Progenitor cell of endocrine pancreas (in vitro differentiated cells): Measurements from ENCODE around the gene KBTBD13. TPM values are rescaled to one million over a fixed set of nuclear protein-coding genes. Genes with fewer than 3 reads are reported as not detected.

Experiments used
- DNase-seq: peaks from one replicate; pipeline ENCODE4 v3.0.0; 2021; ENCODE audit warnings: low spot score; ENCODE audit not compliant: unreplicated experiment
- H3K27ac Mint-ChIP-seq: 2 replicates; pipeline ENCODE4 v1.8.0; 2021; ENCODE audit warnings: mild to moderate bottlenecking, moderate library complexity, mixed read lengths
- H3K27me3 Mint-ChIP-seq: 2 replicates; pipeline ENCODE4 v1.8.0; 2021; ENCODE audit warnings: mixed read lengths
- H3K36me3 Mint-ChIP-seq: 2 replicates; pipeline ENCODE4 v1.8.0; 2022; ENCODE audit warnings: mixed read lengths; ENCODE audit not compliant: insufficient read depth
- H3K4me1 Mint-ChIP-seq: 2 replicates; pipeline ENCODE4 v1.8.0; 2021; ENCODE audit warnings: low read depth, mixed read lengths
- H3K4me3 Mint-ChIP-seq: 2 replicates; pipeline ENCODE4 v1.8.0; 2021; ENCODE audit warnings: low read depth, mild to moderate bottlenecking, moderate library complexity, mixed read lengths
- H3K9me3 Mint-ChIP-seq: 2 replicates; pipeline ENCODE4 v1.8.0; 2021; ENCODE audit warnings: low read depth, mixed read lengths
- total RNA-seq: library from RNA; stranded (reverse); gene quantifications from 2 replicates; pipeline ENCODE4 v1.2.1, GENCODE V29; 2021
- TF ChIP-seq, protein P1 (sequence below): fragments of 200-600 bp; sonication (generic); IDR thresholded peaks from one replicate; pipeline ENCODE4 v1.5.0; 2021; ENCODE audit warnings: antibody characterized with exemption, mild to moderate bottlenecking; ENCODE audit not compliant: unreplicated experiment

The KBTBD13 gene
- total RNA-seq, 1 donor from 2014 or later = not detected

DNA sequence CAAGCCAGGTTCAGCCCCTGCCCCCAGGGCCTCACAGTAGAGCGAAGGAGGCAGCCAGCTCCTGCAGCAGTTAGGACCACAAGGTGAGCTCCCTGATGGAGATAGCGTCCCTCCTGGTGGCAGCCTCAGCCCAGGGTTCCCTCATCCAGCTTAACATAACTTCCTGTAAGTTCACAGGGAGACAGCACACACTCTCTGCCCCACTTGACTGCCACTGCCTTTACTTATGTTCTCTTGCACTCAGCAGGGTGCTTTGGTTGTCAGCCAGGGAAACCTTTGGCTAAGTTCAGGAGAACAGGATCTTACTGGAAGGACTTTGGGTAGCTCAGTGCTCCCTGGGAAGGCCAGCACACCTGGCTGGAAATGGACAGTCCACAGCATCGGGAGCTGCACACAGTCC is 10.9 kb downstream of the KBTBD13 start:
- no peak overlapping the region for H3K27ac Mint-ChIP-seq
- no peak overlapping the region for H3K4me3 Mint-ChIP-seq
- H3K9me3 Mint-ChIP-seq = no peaks in the 10 kb centered on the region
- H3K36me3 Mint-ChIP-seq = no peaks in the 10 kb centered on the region
- TF ChIP-seq, protein P1, sequence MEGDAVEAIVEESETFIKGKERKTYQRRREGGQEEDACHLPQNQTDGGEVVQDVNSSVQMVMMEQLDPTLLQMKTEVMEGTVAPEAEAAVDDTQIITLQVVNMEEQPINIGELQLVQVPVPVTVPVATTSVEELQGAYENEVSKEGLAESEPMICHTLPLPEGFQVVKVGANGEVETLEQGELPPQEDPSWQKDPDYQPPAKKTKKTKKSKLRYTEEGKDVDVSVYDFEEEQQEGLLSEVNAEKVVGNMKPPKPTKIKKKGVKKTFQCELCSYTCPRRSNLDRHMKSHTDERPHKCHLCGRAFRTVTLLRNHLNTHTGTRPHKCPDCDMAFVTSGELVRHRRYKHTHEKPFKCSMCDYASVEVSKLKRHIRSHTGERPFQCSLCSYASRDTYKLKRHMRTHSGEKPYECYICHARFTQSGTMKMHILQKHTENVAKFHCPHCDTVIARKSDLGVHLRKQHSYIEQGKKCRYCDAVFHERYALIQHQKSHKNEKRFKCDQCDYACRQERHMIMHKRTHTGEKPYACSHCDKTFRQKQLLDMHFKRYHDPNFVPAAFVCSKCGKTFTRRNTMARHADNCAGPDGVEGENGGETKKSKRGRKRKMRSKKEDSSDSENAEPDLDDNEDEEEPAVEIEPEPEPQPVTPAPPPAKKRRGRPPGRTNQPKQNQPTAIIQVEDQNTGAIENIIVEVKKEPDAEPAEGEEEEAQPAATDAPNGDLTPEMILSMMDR = no peak
- H3K27me3 Mint-ChIP-seq = peaks cover 34% of the 10 kb centered on the region
- no peak for DNase-seq
- H3K4me1 Mint-ChIP-seq = peaks cover 36% of the 10 kb centered on the region

DNA sequence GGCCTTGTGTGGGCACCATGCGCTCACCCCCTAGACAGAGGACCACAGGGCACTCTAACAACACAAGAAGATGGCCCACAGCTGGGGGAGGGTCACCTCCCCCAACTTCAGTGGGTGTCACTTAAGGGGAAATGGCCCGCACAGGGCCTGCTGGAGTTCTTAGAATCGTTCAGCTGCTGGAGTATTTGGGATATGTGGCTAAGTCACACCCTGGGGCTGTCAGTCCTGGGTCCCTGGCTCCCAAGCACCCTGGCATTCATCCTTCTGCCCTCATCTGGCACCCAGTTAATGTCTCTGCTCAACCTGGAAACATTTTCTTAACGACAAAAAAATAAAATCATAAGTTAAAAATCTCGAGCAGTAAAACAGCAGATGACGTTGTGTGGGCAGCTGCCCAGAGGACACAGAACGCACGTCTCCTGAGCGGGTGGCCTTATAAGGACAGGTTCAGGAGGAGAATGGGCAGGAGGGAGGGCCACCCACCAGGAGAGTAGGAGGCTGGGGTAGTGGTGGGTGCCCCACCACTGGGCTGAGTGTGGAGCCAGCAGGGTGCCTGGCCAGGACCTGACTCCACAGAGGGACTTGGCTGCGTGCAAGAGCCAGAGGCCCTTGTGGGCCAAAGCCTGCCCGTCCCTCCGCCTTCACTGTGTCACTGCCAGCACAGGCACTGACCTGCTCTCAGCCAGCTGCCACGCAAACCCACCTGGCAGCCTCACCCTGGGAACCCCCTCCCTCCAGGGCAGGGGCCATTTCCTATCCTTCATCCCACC is 11.5 kb downstream of the KBTBD13 start:
- Mint-ChIP-seq H3K9me3 (no peaks in the 10 kb centered on the region), H3K36me3 (no peaks in the 10 kb centered on the region), H3K27me3 (peaks cover 28% of the 10 kb centered on the region), H3K4me3 (no peak overlapping the region), H3K4me1 (peaks cover 30% of the 10 kb centered on the region), H3K27ac (no peak overlapping the region)
- DNase-seq = no peak
- TF ChIP-seq, protein P1 = no peak

DNA sequence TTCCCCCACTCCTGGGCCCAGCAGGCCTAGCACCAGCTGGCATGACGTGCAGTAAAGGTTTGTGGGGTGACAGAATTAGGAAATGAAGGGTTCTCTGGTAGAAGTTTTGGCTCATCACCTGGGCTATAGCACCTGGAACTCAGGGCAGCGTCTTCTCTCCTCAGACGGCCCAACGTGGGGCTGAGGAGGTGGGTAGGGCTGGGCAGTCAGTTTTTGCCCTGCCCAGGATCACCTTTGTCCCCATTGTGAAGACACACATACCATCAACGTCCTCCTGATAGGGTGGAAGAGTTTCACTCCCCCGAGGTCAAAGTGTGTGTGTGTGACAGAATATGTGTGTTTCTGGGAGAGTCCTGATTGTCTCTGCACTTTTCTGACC is 12.1 kb downstream of the KBTBD13 start:
- no peak for DNase-seq
- no peaks in the 10 kb centered on the region for H3K36me3 Mint-ChIP-seq
- peak overlapping the region; percentile 21 for H3K27ac Mint-ChIP-seq
- no peak overlapping the region for H3K4me3 Mint-ChIP-seq
- TF ChIP-seq, protein P1 = no peak
- peaks cover 24% of the 10 kb centered on the region for H3K4me1 Mint-ChIP-seq
- peaks cover 28% of the 10 kb centered on the region for H3K27me3 Mint-ChIP-seq
- H3K9me3 Mint-ChIP-seq = no peaks in the 10 kb centered on the region

DNA sequence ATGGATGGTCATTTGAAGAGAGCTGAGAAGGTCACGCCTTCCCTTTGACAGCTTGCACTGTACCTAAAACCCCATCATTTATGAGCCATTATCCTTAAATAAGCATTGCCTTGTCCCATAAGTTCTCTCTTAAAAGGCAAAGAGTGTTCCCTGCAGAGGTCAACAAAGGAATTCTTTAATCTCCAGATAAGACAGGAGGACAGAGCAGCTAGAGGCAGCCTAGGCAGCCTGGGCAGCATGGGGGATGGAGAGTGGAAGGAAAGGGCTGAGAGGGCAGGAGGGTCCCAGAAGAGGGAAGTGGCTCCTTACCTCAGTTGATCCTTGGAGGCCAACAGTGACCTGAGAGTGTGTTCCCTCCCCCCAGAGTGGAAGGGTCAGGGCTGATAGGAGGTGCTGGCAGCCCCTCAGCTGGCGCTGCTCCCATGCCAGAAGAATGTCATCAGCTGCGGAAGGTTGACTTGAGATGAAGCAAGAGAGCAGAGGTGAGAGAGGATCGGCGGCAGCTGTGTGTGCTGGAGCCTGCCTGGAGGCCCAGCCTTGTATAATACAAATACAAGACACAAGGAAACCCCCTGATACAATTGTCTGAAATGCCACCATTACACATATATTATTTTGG is 12.8 kb downstream of the KBTBD13 start:
- Mint-ChIP-seq H3K4me1 (peaks cover 19% of the 10 kb centered on the region), H3K27ac (peak overlapping the region; percentile 21), H3K36me3 (no peaks in the 10 kb centered on the region), H3K27me3 (peaks cover 21% of the 10 kb centered on the region), H3K4me3 (no peak overlapping the region), H3K9me3 (no peaks in the 10 kb centered on the region)
- no peak for DNase-seq
- TF ChIP-seq, protein P1 = no peak

DNA sequence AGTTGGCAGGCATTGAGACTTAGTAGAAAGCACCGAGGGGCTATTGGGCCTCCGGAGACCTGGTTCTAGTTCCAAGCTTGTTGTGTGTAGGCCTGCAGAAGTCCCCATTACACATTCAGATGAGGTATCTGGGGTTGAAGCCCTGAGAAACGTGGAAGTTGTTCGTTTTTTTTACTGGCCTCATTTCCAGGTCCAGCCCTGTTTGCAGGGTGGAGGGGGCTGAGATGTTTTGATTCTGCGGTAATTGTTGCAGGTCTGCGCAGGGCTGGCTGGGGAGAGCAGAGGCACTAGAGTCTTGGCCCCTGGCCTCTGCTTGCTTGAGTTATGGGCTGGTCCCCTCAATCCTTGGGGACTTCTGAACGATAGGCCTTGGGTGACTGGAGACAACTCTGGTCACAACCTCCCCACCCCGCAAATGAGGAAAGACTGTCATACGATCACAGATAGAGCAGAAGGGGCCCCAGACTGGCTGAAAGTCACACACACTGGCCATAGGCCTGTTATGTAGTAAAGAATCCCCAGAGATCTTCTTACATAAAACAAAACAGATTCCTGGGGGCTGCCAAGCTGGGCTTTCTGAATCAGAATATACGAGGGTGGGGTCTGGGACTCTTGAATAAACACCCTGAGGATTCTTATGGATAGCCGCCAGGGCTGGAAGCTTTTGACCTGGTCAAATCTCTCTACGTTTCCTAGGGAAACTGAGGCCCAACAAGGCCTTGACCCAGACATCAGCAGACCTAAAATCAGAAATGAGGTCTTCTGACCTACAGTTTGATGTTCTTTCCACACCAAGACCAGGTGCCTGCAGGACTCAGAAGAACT is 15.6 kb downstream of the KBTBD13 start:
- Mint-ChIP-seq H3K4me1 (peaks cover 16% of the 10 kb centered on the region), H3K4me3 (no peak overlapping the region), H3K27me3 (peaks cover 5% of the 10 kb centered on the region), H3K9me3 (no peaks in the 10 kb centered on the region), H3K36me3 (peaks cover 2% of the 10 kb centered on the region), H3K27ac (no peak overlapping the region)
- no peak for DNase-seq
- TF ChIP-seq, protein P1 = no peak
